Stimulated activated CD8-positive, alpha-beta memory T cell treated with anti-CD3 and anti-CD28 coated beads, Interleukin-15, amount 100 ng/mL, for 1 hour (primary cell): ENCODE data around the gene RANBP17.
"Not testable (repeated sequence)": the region's sequence is repeated elsewhere in the genome, so short reads cannot be mapped to it uniquely, and the experiment has no call there.

Experiments used
- DNase-seq: peaks from one replicate; pipeline ENCODE4 v3.0.0-alpha.2; 2020; ENCODE audit warnings: low read depth

The RANBP17 gene

GRCh38 chr5:171250738-171251137, 388.9 kb downstream of the RANBP17 start:
- no peak for DNase-seq

GRCh38 chr5:171251519-171251918, 389.7 kb downstream of the RANBP17 start:
- DNase-seq = no peak

- no peak for DNase-seq
Observed at GRCh38 chr5:171252674-171253073, 390.9 kb downstream of the RANBP17 start.

GRCh38 chr5:171258737-171259415, 397.1 kb downstream of the RANBP17 start:
- no peak for DNase-seq

DNA sequence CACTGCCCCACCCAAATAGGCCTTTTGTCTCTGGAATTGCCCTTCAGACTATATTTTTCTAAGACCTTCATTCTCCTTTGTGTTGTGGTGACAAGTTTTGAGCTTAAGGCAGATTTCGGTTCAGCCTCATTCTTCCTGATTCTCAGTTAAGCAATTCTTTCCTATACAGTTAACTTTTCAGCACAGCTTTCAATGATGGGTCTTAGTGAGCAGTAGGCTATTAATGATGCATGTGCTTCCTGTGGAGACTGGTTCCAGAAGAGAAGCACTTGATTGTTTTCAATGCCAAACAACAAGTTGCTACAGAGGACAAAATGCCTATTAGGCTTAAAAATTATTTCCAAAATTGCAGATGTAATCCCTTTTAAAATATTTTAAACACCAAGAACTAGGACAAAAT, 399.5 kb downstream of the RANBP17 start:
- DNase-seq = no peak

- no peak for DNase-seq
Observed at GRCh38 chr5:171261904-171262303, 400.1 kb downstream of the RANBP17 start.

GRCh38 chr5:171263181-171263580, 401.4 kb downstream of the RANBP17 start:
- no peak for DNase-seq

DNA sequence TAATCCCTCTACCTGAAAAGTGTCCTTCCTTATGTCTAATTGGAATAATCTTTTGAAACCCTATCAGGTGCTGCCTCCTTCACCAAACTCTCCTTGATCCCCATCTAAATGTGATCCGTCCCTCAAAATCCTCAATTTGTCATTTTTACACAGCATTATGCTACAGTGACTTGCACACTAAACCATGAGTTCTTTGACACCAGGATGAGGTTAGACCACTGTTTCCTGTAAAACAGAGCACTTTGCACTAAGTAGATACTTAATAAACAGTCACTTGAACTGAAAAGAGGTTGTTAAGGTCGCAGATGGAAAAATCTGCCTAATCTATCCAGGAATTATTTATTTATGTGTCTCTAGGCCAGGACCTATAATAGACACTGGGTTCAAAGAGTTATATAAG, 403.0 kb downstream of the RANBP17 start:
- DNase-seq = no peak

- no peak for DNase-seq
Observed at GRCh38 chr5:171268700-171269620, 407.1 kb downstream of the RANBP17 start.

DNA sequence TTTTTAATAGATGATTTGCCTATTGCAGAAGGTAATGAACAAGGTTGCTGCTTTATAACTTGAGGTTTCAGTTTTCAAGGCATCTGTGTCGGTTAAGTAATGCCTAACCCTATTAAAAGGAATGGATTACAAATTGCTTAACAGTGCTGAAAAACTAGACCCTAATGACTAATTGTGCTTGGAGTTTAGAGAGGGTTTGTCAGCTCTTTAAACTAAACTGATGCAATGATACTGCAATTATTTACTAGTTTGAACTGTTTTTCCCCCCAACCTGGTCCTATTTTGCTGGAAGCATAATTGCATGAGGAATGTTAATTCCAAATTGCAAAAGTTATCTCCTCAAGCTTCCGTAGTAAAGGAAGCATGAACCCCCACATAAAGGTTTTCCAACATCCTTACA, 407.9 kb downstream of the RANBP17 start:
- DNase-seq = no peak

DNA sequence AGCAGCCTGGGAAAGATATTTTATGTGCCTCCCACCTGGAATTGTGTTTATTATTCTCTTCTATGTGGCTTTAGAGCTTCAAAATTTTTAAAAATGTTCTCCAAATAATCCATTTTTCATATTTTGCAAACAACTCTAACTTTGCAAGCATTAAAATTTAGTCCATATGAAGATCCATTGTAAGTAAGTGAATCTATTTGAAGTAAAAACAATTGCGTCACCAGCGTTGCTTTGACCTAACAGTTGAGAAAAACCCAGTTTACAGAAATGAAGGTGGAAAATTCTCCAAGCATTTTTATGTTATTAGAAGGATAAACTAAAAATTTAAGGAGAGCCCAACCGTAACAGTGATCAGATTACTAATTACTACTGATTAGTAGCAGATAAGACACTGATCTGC, 408.3 kb downstream of the RANBP17 start:
- DNase-seq = no peak

- no peak for DNase-seq
Observed at GRCh38 chr5:171271798-171272197, 410.0 kb downstream of the RANBP17 start.

- DNase-seq = no peak
Observed at GRCh38 chr5:171272996-171273970, 411.5 kb downstream of the RANBP17 start.

DNA sequence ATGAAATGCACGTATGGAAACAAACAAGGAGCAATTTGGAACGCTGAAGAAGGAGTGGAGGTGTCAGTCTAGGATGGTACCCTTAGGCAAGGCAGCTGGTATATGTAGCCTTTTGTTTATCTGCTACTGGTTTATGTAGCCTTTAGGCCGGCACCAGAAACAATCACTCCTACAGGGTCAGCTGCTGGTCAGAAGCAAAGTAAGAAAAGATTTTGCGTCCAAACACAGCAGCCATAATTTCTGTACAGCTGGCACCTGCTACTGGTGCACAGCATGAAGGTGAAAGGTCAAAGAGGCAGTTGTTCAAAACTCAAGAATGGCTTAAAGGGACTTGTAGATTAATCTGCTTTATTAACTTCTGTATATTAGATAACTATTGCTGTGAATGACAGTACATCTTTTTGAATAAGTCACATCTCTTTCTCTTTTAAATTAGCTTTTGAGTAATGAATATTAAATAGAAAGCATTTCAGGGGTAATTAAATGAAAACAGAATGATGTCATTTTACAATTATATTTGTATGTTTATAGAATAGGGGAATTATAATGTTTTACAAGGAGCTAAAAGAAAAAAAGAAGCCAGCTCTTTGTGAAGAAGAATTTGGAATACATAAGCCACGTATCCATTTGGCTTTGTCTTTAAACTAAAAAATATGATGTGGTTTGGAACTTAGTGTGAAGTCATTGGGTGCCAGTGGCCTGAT, 414.2 kb downstream of the RANBP17 start:
- no peak for DNase-seq

DNA sequence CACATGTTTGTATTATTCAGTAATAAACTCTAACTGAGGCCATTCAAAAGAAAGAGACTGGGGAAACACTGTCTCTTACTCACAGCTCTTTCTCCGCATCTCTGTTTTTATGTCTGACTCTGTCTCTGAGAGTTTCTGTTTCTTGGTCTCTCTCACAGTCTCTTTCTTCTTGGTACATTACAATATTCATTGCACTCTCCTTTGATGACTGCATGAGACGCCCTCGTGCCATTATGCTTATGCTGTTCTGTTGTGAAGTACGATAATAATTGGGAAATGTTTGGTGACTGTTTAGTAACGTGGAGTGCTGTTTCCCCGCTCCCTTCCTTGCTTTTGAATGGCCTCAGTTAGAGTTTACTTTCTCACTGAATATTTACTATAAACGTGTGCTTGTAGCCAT, 421.9 kb downstream of the RANBP17 start:
- DNase-seq = no peak

- DNase-seq = no peak
Observed at GRCh38 chr5:171285465-171285864, 423.6 kb downstream of the RANBP17 start.

- DNase-seq = no peak
Observed at GRCh38 chr5:171288066-171288465, 426.2 kb downstream of the RANBP17 start.

GRCh38 chr5:171291371-171291770, 429.6 kb downstream of the RANBP17 start:
- no peak for DNase-seq

- DNase-seq = no peak
Observed at GRCh38 chr5:171295299-171295698, 433.5 kb downstream of the RANBP17 start.

GRCh38 chr5:171295801-171296200, 434.0 kb downstream of the RANBP17 start:
- no peak for DNase-seq

- not testable (repeated sequence) for DNase-seq
Observed at GRCh38 chr5:171297941-171298340, 436.1 kb downstream of the RANBP17 start.

DNA sequence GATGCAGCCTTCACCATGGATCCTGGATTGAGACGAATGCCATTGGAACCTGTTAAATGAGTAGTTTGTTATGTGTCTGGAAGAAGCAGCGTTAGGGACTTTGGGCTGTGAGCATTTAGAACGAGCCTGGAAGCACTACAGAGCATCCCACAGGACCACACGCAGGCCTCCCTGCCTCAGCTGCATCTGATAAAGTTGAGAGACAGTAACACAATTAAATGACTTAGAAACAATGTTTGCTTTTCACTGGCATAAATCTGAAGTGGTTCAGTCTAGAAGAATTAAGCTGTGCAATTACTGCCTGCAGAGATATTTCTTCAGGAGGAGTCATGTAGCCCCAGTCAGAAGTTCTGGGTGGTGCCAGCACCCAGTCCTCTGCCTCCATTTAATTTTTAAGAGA, 437.4 kb downstream of the RANBP17 start:
- DNase-seq = no peak
